GM18517 (cell line): ENCODE measurements around the gene LRRC10B.
"Not testable (repeated sequence)": the region's sequence is repeated elsewhere in the genome, so short reads cannot be mapped to it uniquely, and the experiment has no call there.

Experiments used
- ATAC-seq: cut with Tn5 transposase; IDR thresholded peaks from one replicate; pipeline ENCODE4 v1.9.1; 2021; ENCODE audit warnings: mild to moderate bottlenecking, moderate library complexity; ENCODE audit not compliant: unreplicated experiment

Gene LRRC10B

DNA sequence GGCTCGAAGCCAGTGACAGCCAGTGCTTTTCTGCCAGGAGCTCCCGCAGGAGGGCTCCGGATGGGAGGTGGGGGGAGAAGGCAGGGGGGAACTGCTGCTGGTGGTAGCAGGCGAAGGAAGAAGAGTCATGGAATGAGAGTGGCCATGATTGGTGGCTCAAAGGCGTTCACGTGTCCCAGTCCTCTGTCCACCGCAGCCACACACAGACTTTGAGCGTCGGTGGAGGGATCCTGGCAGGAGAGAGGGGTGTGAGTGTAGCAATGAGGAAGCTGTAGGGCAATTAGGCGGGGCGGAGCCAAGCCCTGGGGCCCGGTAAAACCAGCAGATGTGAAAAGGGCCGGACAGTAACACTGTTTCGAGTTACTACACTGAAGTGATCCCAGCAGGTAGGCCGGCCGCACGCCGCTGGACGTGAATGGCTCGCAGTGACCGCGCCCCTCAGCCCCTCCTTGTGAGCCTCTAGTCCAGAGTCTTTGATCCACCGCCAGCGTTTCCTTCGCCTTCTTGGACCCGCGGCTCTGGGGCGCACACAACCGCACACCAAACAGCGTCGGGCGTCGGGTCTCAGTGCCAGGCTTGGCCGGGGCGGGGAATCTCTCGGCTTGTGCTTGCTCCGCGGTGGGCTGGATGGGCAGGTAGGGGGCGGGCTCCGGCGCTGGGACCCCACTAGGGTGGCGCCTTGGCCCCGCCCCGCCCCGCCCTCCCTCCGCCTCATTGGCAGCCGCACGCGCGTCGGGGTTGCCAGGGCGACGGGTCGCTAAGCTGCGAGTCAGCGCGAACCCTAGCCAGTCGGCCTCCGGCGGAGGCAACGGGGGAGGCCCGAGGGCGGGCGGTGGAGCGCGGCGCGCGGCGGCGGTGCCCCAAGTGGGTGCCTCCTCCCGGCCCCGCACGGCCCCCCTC is at the start of gene LRRC10B:
TSS of gene LRRC10B (plus strand) at position 788 of the 900 bp plus-strand sequence. CDS start 250 bp downstream, outside the sequence.
- no peak for ATAC-seq

DNA sequence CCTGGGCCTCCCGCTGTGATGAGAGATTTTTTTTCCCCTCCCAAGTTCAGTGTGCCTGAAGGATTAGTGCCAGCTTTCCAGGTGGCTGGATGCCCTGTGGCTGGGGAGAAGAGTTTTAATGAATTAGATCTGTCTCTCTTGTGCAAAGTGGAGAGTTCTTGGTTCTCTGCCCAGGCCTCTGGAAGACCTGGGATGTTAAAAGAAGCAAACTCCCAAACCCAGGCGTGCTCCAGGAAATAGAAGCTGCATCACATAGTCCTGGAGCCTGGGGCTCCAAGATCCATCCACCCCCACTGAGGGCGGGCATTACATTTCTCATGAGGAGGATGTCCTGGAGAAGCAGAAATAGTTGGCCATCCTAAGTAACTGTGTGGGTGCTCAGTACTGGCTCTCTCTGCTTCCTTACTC is 48.1 kb upstream of the LRRC10B start:
- ATAC-seq = no peak

DNA sequence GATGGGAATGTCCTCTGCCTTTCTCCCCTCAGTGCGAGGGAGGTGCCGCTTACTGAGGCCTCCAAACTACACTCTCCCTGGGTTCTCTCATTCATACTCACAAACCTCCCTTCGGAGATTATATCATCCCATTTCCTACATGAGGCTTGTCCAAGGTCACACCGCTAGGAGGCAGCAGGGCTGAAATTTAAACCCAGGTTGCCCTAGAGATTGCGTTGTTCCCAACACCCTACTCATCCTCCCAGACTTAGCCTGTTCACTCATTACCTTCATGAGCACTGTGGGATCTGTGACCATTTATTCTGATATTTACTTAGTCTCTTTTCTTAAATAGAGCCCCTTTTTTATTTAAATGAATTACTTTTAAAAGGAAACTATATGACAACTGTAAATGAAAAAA is 47.6 kb upstream of the LRRC10B start:
- ATAC-seq = no peak

DNA sequence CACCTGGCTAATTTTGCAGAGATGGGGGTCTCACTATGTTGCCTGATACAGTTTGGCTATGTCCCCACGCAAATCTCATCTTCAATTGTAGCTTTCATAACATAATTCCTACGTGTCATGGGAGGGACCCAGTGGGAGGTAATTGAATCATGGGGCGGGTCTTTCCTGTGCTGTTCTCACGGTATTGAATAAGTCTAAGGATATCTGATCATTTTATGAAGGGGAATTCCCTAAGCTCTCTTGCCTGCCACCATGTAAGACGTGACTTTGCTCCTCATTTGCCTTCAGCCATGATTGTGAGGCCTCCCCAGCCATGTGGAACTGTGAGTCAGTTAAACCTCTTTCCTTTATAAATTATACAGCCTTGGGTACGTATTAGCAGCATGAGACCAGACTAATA is 40.9 kb upstream of the LRRC10B start:
- ATAC-seq = not testable (repeated sequence)

DNA sequence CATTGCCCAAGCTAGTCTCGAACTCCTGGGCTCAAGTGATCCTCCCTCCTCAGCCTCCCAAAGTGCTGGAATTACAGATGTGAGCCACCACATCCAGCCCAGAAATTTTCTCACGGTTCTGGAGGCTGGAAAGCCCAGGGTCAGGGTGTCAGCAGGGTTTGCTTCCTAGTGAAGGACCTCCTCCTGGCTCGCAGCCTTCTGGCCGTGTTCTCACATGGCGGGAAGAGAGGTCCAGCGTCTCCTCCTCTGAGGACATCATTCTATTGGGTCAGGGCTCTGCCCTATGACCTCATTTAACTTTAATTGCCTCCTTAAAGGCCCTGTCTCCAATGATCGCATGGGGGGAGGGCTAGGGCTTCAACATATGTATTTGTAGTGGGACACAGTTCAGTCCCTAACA is 40.5 kb upstream of the LRRC10B start:
- no peak for ATAC-seq

DNA sequence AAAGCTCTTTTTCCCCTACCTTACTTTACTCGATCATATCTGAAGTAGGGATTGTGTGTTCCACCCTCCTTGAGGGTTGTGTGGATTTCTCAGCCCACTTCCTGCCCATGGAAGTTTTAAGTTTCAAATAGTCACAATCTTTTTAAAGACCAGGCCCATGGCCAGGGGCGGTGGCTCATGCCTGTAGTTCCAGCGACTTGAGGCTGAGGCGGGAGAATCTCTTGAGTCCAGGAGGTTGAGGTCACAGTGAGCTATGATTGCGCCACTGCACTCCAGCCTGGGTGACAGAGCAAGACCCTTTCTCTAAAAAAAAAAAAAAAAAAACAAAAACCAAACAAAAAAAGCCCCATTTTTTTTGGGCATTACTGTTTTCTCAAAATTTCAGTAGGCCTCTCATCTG is 36.3 kb upstream of the LRRC10B start:
- ATAC-seq = no peak

DNA sequence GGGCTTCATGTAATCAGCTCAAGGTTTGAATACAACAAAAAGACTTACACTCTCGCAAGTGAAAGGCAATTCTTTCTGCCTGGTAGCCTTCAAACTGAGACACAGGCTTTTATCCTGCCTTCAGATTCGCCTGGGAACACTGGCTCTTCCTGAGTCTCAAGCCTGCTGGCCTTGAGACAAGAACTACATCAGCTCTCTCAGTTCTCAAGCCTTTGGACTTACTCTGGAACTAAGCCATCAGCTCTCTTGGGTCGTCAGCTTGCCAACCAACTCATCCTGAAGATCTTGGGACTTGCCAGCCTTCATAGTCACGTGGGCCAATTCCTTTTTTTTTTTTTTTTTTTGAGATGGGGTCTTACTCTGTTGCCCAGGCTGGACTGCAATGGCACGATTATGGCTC is 35.7 kb upstream of the LRRC10B start:
- no peak for ATAC-seq

DNA sequence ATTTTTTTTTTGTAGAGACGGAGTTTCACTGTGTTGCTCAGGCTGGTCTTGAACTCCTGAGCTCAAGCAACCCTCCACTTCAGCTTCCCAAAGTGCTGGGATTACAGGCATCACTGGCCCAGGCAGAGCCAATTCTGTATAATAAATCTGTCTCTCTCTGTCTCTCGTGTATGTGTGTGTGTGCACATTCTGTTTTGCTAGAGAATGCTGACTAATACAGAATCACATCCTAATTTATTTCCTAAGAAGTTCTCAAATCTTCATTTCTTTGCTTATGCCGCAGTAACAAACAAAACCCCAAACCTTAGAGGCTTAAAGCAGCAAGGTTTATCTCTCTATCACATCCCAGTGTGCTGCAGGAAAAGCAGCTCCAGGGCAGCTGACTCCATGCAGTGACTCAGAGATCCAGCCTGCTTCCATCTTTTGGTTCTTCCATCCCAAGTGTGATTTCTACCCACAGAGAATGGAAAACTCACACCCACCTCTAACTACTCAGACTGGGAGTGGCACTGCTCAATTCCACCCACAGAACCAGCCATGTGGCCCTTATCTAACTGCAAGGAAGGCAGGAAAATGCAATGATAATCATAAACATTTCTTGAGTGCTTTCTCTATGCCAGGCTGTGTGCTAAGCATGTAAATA is 35.1 kb upstream of the LRRC10B start:
- no peak for ATAC-seq

DNA sequence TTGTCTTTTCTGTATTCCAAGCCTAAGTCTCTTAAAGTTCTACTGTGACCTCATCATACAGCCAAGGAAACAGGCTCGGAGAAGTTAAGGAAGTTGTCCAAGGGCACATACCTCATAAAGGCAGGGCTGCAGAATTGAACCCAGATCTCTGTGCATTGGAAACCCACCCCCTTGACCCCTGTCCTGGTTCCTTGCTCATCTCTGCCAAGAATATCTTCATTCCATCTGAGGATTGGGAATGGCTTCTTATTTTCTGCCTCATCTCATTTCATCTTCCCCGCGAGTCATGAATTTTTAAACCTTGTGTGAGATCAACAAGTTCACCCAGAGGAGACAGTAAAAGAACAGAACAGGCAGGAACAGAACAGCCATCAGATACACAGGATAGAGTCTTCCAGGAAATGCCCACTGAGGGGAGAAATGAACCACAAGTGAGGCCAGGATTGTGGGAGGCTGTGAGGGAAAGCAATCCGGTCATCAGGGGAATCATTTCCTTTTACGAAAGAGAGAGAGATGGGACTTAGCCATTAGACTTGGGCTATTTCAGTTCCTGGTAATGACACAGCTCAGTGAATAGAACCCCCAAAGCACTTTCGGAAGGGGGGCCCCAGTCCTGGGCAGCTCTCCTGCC is 34.4 kb upstream of the LRRC10B start:
- ATAC-seq = no peak

DNA sequence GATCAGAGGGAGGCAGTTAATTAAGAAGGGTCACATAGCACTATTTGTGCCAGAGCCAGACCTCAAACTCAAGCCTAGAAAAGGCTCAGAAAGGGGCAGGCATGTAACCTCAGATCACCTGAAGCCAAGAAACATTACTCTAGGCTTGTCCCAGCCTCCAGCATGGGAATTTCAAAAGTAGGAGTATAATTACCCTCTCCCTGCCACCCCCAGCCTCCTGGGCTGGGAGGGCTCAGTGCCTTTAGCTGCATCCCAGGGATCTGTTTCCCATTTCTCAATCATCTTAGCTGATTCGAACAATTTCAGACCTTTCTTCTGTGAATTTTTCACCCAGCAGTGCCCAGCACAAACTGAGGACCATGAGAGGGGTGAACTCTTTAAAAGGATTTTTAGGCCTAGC is 33.1 kb upstream of the LRRC10B start:
- no peak for ATAC-seq

DNA sequence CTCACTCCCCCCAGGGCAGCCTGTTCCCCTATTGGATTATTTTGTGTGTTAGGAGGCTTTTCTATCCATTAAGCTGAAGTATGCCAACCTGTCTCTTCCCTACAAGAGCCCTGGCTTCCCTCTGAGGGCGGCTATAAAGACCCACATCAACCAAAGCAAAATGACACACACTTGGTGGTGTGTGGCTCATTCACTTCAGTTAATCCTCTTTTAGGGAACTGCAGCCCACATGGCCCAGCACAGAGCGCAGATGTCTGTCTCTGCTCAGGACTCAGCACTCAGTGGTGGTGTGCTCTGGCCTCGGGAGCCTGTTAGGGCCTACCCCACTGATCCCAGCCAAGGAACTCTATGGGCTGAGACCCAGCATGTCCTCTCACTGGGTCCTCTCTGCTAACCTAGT is 32.2 kb upstream of the LRRC10B start:
- ATAC-seq = no peak

DNA sequence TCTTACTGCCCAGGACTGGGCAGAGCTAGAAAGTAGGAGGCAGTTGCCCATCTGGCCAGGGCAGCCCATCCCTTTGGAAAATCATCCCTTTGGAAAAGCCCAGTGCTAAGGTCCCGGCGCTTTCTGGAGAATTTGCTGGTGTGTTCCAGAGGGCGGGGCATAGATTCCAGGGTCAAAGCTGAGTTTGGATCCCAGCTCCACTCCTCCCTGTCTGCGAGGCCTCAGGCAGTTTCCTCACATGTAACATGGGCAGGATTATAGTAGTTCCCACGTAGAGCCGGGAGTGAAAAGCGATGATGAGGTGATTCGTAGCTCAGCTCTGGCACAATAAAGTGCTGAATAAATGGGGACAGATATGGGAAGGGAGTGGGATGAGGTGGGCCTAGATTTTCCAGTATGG is 31.4 kb upstream of the LRRC10B start:
- no peak for ATAC-seq

DNA sequence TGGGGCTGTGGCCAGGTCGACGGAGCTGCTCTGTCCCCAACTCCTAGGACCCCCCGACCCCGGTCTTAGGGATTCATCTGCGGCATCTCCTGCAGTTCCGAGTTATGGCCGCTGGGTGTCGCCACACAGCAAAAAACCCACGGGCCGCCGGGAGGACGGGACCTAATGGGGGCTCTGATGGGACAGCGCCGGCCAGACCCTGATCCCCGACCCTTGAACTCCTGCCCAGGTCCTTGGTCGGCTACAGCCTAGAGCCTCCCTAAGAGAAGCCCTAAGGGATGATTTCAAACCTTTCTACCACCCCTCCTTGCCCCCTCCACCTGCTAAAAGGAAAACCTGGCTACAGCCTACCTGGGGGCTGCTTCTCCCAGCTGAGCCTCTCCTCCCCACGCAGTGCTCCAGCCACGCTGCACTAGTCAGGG is 30.8 kb upstream of the LRRC10B start:
- no peak for ATAC-seq

DNA sequence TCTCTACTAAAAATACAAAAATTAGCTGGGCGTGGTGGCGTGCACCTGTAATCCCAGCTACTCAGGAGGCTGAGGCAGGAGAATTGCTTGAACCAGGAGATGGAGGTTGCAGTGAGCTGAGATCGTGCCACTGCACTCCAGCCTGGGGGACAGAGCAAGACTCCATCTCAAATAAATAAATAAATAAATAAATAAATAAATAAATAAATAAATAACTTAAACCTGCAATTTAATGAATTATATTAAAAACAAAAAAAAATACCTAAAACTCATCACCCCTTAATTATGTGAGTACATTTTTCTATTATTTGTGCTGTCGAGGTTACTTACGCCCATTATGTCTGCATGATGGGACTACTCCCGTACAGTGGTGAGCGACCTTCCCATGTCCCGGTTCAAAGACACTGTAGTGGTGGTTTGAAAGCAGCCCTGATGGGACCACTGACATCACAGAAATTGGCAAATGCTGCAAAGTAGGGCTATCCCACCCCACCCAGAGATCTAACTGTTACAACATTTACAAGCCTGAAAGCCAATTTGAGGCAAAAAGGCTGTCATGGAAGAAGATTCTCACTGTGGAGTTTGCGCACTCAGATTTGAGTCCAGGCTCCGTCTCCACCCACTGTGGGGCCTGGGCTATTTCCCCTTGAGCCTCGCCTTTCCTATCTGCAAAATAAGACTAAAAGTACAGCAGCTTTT is 29.0 kb upstream of the LRRC10B start:
- not testable (repeated sequence) for ATAC-seq

DNA sequence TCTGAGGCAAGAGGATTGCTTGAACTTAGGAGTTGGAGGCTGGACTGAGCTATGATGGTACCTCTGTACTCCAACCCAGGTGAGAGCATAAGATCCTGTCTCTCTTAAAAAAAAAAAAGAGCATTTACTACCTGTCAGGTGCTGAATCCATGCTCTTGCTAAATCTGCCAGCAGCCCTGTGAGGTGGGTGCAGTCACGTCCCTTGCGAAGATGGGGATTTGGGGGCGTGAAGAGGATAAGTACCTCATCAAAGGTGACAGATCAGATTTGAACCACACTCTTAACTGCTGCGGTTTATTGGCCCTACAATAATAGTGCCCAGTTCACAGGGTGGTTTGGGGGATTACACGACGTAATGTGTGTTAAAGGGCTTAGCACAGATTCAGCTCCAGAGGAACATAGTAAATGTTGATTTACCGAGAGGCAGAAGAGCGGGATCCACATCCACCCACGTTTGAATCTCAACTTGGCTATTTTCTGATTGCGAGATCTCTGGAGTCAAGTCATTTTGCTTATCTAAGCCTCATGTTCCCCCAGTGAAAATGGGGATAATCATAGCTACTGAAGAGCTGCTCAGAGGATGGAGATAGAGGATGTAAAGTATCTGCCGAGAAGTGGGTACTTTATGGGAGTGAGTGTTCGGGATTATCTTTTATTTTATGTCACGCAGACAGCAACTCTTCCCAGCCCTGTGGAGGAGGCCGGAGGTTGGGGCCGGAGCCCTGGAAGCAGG is 28.1 kb upstream of the LRRC10B start:
- no peak for ATAC-seq

DNA sequence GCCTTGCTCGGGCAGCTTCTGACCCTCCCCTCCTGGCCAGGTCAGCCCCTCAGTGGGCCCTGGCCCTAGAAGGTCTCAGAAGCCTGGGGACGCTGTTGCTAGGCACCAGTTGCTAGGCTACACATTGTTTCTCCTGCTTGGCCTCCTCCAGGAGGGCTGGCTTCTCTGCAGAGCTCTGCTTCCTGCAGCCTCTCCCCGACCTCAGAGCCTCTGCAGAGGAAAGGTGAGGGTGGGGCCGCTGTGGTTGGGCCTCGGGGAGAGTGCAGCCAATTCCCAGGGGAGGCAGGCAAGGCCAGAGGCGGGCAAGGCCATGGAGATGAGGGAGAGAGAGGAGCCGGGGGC is 27.6 kb upstream of the LRRC10B start:
- ATAC-seq = no peak

DNA sequence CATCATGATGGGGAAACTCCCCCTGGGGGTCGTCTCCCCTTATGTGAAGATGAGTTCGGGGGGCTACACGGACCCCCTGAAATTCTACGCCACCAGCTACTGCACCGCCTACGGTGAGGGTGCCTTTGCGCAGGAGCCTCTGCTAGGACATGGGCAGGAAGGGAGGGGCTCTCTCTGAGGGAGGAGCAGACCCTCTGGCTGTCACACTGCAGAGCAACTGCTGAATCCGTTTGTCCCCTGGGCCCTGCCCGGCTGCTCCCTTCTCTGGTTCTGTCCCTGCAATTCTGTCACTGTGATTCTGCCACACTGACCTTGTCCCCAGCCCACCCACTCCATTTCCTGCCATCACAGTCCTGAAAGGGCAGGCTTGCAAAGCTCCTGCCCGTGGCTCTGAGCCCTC is 26.7 kb upstream of the LRRC10B start:
- ATAC-seq = no peak

DNA sequence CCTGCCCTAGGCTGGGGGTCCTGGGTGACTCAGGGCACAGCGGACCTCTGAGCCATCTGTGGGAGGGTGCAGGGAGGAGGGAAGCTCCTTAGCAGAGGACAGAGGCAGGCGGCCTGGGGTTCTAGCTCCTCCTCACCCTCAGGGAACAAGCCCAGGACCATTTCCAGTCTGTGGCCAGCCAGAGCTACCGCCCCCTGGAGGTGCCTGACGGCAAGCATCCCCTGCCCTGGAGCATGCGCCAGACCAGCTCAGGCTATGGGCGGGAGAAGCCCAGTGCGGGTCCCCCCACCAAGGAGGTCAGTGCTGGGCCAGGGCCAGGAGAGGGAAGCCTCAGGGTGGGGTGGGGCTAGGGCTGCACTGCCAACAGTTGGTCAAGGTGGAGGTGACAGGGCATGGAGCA is 26.0 kb upstream of the LRRC10B start:
- no peak for ATAC-seq

DNA sequence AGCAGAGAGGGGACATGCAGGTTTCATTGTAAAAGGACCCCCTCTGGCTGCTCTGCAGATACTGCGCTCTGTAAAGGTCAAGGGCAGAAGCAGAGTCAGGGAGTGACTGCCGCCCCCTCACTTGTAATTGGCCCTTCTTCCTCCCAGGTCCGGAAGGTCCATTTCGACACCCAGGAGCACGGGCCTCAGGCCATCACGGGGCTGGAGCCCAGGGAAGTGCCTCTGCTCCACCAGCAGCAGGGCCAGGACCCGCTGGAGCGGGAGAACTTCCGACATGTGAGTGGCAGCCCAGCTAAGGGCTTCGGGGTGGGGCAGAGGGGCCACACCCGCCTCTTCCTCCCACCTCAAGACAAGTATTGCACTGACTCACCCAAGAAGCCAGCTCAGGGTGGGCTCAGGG is 24.0 kb upstream of the LRRC10B start:
- no peak for ATAC-seq

DNA sequence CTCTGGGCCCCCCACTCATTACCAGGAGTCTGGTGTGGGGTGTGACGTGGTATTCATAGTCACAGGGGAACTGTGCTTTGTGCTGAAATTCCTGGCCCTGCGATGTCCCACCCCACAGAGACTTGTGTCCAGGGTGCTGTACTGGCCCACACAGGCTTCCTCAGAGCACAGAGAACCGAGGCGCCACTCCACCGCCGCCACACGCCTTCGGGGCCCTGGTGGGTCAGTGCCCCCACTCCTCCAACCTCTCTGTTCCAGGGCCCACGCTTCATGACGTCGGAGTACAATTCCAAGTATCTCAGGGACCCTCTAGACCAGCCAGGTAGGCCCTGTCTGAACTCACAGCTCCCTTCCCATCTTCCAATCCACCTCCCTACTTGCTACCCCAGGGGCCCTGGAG is 23.5 kb upstream of the LRRC10B start:
- ATAC-seq = no peak
